Measurements from ENCODE around the gene C1QL2. TPM values are rescaled to one million over a fixed set of nuclear protein-coding genes. Genes with fewer than 3 reads are reported as not detected.

C1QL2 gene
- total RNA-seq = 1.6 TPM

GRCh38 chr2:119158563-119159347, at the start of gene C1QL2:
Gene C1QL2, minus strand, starts transcription at chr2:119158751. Its CDS starts 482 bp downstream, at chr2:119158269.
- no peak for DNase-seq

DNA sequence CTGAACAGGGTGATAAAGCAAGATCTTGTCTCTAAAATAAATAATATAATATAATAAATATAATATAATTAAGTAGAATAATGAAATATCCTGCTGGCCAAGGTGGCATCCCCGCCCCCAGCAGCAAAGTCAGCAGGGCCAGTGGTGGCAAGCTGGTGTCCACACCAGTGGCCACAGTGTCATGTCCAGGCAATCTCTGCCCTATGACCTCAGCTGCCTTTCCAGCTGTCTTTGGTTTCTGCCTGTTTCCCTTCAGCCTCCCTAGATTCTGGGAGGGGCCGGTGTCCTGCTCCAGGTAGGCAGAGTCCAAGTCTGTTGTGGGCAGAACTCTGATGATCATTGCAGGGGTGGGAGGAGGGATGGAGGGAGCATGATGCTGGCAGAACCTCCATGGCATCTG, 48.9 kb upstream of the C1QL2 start:
- no peak for DNase-seq

GRCh38 chr2:119206201-119206600, 47.6 kb upstream of the C1QL2 start:
- DNase-seq = no peak

GRCh38 chr2:119205001-119205706, 46.6 kb upstream of the C1QL2 start:
- no peak for DNase-seq

GRCh38 chr2:119204525-119204924, 46.0 kb upstream of the C1QL2 start:
- DNase-seq = no peak

- DNase-seq = no peak
These were observed 44.2 kb upstream of the C1QL2 start for GRCh38 chr2:119202610-119203310.

DNA sequence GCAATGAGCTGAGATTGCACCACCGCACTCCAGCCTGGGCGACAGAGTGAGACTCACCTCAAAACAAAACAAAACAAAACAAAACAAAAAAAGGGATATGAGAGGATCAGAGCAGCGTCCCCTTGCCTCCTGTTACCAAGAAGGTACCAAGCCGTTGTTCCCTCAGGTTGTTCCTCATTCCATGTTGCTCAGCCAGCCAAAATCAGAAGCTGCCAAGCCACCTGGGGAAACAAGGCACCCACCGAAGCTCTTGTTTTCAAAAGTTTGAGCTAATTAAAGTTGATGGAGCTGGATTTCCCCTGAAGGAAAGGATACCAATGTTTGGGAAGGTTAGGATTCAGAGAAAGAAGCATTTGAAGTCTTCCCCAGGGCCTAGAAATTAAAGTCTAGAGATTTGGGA, 43.3 kb upstream of the C1QL2 start:
- no peak for DNase-seq

- DNase-seq = no peak
These were observed 39.8 kb upstream of the C1QL2 start for GRCh38 chr2:119198240-119198840.

- no peak for DNase-seq
These were observed 39.1 kb upstream of the C1QL2 start for GRCh38 chr2:119197529-119198239.

- DNase-seq = no peak
These were observed 38.5 kb upstream of the C1QL2 start for GRCh38 chr2:119197126-119197405.

GRCh38 chr2:119196301-119197125, 38.0 kb upstream of the C1QL2 start:
- DNase-seq = no peak

DNA sequence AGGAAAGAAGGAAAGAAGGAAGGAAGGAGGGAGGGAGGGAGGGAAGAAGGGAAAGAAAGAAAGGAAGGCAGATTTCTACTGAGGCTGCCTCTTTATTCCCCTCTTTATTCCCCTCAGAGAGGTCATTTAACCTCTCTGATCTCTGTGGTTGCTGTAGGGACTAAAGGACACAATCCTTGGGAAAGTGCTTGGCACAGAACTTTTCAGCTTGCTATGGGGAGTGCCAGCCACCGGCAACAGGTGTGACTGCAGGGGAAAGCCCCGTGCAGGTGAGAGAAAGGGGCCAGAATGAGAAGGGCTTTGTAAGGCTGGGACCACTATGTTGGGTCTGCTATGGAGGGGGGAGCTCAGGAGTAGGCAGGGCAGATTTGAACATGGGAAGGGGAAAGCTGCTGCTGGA, 37.3 kb upstream of the C1QL2 start:
- no peak for DNase-seq

DNA sequence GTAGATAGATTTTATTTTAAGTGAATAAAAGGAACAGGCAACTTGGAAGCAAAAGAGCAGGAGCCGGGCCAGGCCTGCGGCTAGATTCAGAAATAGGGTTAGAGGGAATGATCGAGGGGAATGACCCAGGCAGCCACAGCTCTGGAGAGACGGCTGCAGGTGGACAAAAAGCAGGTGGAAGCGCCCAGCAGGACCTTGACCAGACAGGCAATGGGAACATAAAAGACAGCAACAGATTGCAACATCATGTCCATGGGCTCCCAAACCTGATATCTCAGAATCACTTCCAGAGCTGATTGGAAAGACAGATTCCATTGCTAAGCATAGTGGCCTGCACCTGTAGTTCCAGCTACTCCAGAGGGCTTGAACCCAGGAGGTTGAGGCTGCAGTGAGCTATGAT, 36.5 kb upstream of the C1QL2 start:
- DNase-seq = no peak

- DNase-seq = no peak
These were observed 34.3 kb upstream of the C1QL2 start for GRCh38 chr2:119192893-119193292.

DNA sequence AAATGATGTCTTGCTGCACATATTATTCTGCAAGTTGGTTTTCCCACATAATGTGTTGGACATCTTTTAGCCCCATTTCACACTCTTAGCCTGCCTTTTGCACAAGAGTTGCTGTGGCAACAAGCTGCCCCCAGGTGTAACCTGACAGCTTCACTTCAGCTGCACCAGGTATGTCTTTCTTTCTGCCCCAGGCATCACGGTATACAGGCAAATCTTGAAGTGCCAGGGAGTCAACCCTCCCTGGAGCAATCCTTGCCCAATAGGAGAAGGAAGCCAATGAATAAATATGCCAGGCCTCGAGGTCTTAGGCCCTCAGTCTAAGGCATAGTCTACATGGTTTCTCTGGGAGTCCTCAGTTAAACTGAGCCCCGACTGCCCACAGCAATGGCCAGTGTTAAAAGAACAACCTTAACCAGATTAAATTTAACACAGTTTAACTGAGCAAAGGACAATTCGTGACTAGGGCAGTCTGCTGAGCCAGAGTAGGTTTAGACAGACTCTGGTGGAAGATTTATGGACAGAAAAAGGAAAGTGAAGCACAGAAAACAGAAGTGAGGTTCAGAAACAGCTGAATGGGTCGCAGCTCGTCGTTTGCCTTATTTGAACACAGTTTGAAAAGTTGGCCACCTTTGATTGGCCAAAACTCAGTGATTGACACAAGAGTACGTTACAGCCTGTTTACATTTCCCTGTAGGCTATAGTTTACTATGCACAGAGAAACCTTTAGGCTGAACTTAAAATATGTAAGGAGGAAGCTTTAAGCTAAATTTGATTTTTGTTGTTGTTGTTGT, 32.0 kb upstream of the C1QL2 start:
- no peak for DNase-seq

- no peak for DNase-seq
These were observed 26.0 kb upstream of the C1QL2 start for GRCh38 chr2:119184512-119184911.

DNA sequence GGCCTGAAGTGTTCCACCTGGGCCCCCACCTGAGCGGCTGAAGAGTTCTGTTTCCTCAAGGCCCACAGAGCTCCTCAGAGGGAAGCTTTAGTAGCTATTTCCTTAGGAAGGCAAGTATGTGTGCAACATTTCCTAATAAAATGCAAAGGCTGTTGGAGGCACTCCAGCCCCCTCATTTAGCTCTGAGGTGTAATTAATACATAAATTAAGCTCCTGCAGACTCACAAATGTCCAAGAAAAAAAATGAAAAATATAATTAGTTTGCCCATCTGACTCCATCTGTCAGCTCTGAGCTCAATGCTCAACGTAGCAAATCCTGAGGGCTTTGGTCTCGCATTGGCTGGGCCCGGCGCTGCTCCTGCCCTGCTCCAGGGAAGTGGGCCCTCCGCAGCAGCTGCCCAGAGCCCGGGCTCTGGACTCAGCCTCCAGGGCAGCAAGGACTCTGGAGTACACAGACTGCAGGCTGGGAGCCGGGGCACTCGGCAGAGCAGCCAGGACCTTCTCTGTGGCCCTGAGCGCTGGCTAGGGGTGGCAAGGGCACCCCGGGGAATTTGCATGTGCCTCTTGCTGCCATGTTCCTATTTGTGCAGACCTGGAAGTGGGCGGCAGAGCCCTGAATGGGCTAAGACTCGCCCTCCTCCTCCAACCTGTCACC, 23.4 kb upstream of the C1QL2 start:
- DNase-seq = no peak

- no peak for DNase-seq
These were observed 22.8 kb upstream of the C1QL2 start for GRCh38 chr2:119181391-119181790.

DNA sequence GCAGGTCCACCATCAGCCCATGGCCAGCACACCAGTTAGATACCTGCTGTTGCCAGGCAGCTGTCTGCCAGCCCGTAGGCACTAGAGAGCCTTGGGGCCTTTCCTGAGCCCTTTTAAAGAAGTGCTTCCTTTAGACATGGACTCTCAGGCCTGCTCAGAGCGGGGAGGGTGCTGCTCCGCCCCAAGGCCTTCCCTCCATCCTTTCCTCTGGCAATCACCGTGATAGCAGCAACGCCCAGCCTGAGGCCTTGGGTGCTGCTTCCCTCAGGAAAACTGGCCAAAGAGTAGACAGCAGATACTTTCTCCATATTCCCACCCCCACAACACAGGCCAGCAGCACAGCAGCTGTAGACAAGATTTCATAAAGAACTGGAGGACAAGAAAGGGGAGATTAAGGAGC, 22.3 kb upstream of the C1QL2 start:
- no peak for DNase-seq

DNA sequence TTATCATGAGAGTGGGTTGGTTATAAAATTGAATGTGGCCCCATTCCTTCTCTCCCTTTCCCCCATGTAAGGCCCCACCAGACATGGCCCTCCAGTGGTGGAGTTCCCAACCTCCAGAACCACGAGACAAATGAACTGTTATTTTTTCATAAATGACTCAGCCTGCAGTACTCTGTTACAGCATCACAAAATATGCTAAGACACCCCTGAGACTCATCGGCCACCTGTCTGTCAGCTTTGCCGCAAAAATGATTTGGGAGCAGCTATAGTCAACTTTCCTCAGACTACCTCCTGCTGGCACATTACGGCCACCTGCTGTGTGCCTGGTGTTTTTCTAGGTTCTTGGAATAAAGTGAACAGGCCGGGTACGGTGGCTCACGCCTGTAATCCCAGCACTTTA, 21.4 kb upstream of the C1QL2 start:
- no peak for DNase-seq

Data from occipital lobe (tissue), 2 donors.